ENCODE data around the gene BMPER.

Gene BMPER

GRCh38 chr7:34091321-34091917 is 186.1 kb downstream of the BMPER start:
- DNase-seq (ENCODE audit: low read depth, low spot score), result no peak

- DNase-seq (ENCODE audit: low read depth, low spot score), result no peak
Observed at GRCh38 chr7:34093276-34093675, 187.9 kb downstream of the BMPER start.

- no peak for DNase-seq (ENCODE audit: low read depth, low spot score)
Observed at GRCh38 chr7:34096198-34096651, 190.9 kb downstream of the BMPER start.

GRCh38 chr7:34096777-34097176 is 191.4 kb downstream of the BMPER start:
- DNase-seq (ENCODE audit: low read depth, low spot score), result no peak

- no peak for DNase-seq (ENCODE audit: low read depth, low spot score)
Observed at GRCh38 chr7:34100661-34101060, 195.3 kb downstream of the BMPER start.

- no peak for DNase-seq (ENCODE audit: low read depth, low spot score)
Observed at GRCh38 chr7:34104115-34104514, 198.8 kb downstream of the BMPER start.

GRCh38 chr7:34104992-34105391 is 199.7 kb downstream of the BMPER start:
- DNase-seq (ENCODE audit: low read depth, low spot score), result no peak

- no peak for DNase-seq (ENCODE audit: low read depth, low spot score)
Observed at GRCh38 chr7:34107276-34107675, 201.9 kb downstream of the BMPER start.

- DNase-seq (ENCODE audit: low read depth, low spot score), result no peak
Observed at GRCh38 chr7:34108165-34108564, 202.8 kb downstream of the BMPER start.

- DNase-seq (ENCODE audit: low read depth, low spot score), result no peak
Observed at GRCh38 chr7:34109936-34110780, 204.8 kb downstream of the BMPER start.

- DNase-seq (ENCODE audit: low read depth, low spot score), result no peak
Observed at GRCh38 chr7:34111031-34111430, 205.7 kb downstream of the BMPER start.

GRCh38 chr7:34115503-34115902 is 210.2 kb downstream of the BMPER start:
- DNase-seq (ENCODE audit: low read depth, low spot score), result no peak

GRCh38 chr7:34117573-34117972 is 212.2 kb downstream of the BMPER start:
- DNase-seq (ENCODE audit: low read depth, low spot score), result no peak

GRCh38 chr7:34121366-34121765 is 216.0 kb downstream of the BMPER start:
- DNase-seq (ENCODE audit: low read depth, low spot score), result no peak

GRCh38 chr7:34123316-34123715 is 218.0 kb downstream of the BMPER start:
- DNase-seq (ENCODE audit: low read depth, low spot score), result no peak

- no peak for DNase-seq (ENCODE audit: low read depth, low spot score)
Observed at GRCh38 chr7:34124765-34125164, 219.4 kb downstream of the BMPER start.

GRCh38 chr7:34128762-34129161 is 223.4 kb downstream of the BMPER start:
- no peak for DNase-seq (ENCODE audit: low read depth, low spot score)

GRCh38 chr7:34130558-34131295 is 225.4 kb downstream of the BMPER start:
- DNase-seq (ENCODE audit: low read depth, low spot score), result no peak

GRCh38 chr7:34131371-34131770 is 226.0 kb downstream of the BMPER start:
- DNase-seq (ENCODE audit: low read depth, low spot score), result no peak

- DNase-seq (ENCODE audit: low read depth, low spot score), result no peak
Observed at GRCh38 chr7:34133356-34133982, 228.1 kb downstream of the BMPER start.

- no peak for DNase-seq (ENCODE audit: low read depth, low spot score)
Observed at GRCh38 chr7:34133983-34134782, 228.8 kb downstream of the BMPER start.

Measured in activated CD4-positive, CD25-positive, alpha-beta regulatory T cell treated with anti-CD3 and anti-CD28 coated beads, Interleukin-2, amount 50 U/mL, for 16 hours (primary cell).